ENCODE data around the gene FGF11. TPM values are rescaled to one million over a fixed set of nuclear protein-coding genes. Genes with fewer than 3 reads are reported as not detected.
A peak's percentile ranks its signal among the peaks of the same experiment; 100 is the strongest.

The FGF11 gene
- total and polyA plus RNA-seq, 5 experiments from 2014 or later = 0.10 to 3.0 (median 0.32) TPM

- H3K4me3 Mint-ChIP-seq = peak overlapping the region; percentile 92 to 98 (median 96)
- H3K36me3 Mint-ChIP-seq = no peaks in the 10 kb centered on the region
- H3K9me3 Mint-ChIP-seq = no peaks in the 10 kb centered on the region
- peak overlapping the region; percentile 89 to 99 (median 98) for H3K27ac Mint-ChIP-seq
- no peak for DNase-seq
- H3K27me3 Mint-ChIP-seq = peaks cover 0 to 2% (median 0%) of the 10 kb centered on the region in 5 donors
- peak; percentile 17 to 38 for ATAC-seq
- H3K4me1 Mint-ChIP-seq = peaks cover 13 to 32% (median 25%) of the 10 kb centered on the region in 4 donors
- POLR2A ChIA-PET = interaction anchor here (0.6 to 3.6 kb wide), 19 partner anchors 9 to 283 kb away, joined by 3 to 50 read pairs (median 5); partner anchors contain the start of genes ACAP1, MPDU1, NEURL4 and PLSCR3
Observed at GRCh38 chr17:7403727-7403976, 35.7 kb upstream of the FGF11 start.

GRCh38 chr17:7403977-7404736 is 35.2 kb upstream of the FGF11 start, which contains the start of gene TMEM256:
TSS of gene TMEM256 (minus strand) at chr17:7404097. CDS start at chr17:7404084, 13 bp downstream.
- Mint-ChIP-seq H3K27ac (peak within 1 kb of the TSS; percentile 89 to 99 (median 98)), H3K27me3 (peaks cover 0 to 4% (median 0%) of the 10 kb centered on the region in 5 donors), H3K36me3 (no peaks in the 10 kb centered on the region), H3K4me3 (peak within 1 kb of the TSS; percentile 92 to 98 (median 96)), H3K9me3 (no peaks in the 10 kb centered on the region), H3K4me1 (peaks cover 15 to 35% (median 28%) of the 10 kb centered on the region in 4 donors)
- POLR2A ChIA-PET = interaction anchor here (0.6 to 3.6 kb wide), 22 partner anchors 10 to 283 kb away, joined by 3 to 50 read pairs (median 4); partner anchors contain the start of genes ACAP1, MPDU1, NEURL4 and PLSCR3
- ATAC-seq = peak; percentile 87 to 91
- DNase-seq = peak; percentile 89 to 97 (median 93)

GRCh38 chr17:7404737-7405349 is 34.5 kb upstream of the FGF11 start:
- peak in 5 of 10 donors; percentile 58 to 86 (median 77) for DNase-seq
- peaks cover 0 to 4% (median 0%) of the 10 kb centered on the region in 5 donors for H3K27me3 Mint-ChIP-seq

GRCh38 chr17:7405350-7406234 is 33.7 kb upstream of the FGF11 start:
- Mint-ChIP-seq H3K9me3 (no peaks in the 10 kb centered on the region), H3K27ac (peak overlapping the region; percentile 48 to 95 (median 88)), H3K36me3 (no peaks in the 10 kb centered on the region), H3K4me3 (peak overlapping the region; percentile 75 to 96 (median 86)), H3K27me3 (peaks cover 0 to 4% (median 0%) of the 10 kb centered on the region in 5 donors), H3K4me1 (peaks cover 22 to 36% (median 31%) of the 10 kb centered on the region in 4 donors)
- POLR2A ChIA-PET = interaction anchor here (1.0 to 3.5 kb wide), 4 partner anchors 11 to 79 kb away, joined by 3 to 40 read pairs (median 20); partner anchors contain the start of genes PLSCR3, POLR2A and TMEM102
- ATAC-seq (no peak), DNase-seq (no peak)

More at GRCh38 chr17:7404737-7405349, 34.5 kb upstream of the FGF11 start:
- Mint-ChIP-seq H3K4me3 (peak overlapping the region; percentile 92 to 98 (median 96)), H3K27ac (peak overlapping the region; percentile 89 to 99 (median 98)), H3K4me1 (peaks cover 21 to 36% (median 31%) of the 10 kb centered on the region in 4 donors), H3K9me3 (no peaks in the 10 kb centered on the region), H3K36me3 (no peaks in the 10 kb centered on the region)
- peak; percentile 48 to 56 for ATAC-seq
- POLR2A ChIA-PET = interaction anchor here (0.7 to 3.6 kb wide), 17 partner anchors 11 to 282 kb away, joined by 3 to 50 read pairs (median 6); partner anchors contain the start of genes ACAP1, MPDU1, NEURL4 and PLSCR3

GRCh38 chr17:7406235-7406825 is 33.0 kb upstream of the FGF11 start:
- peaks cover 22 to 36% (median 31%) of the 10 kb centered on the region in 4 donors for H3K4me1 Mint-ChIP-seq
- H3K27me3 Mint-ChIP-seq = peaks cover 0 to 4% (median 0%) of the 10 kb centered on the region in 5 donors
- no peaks in the 10 kb centered on the region for H3K36me3 Mint-ChIP-seq
- H3K9me3 Mint-ChIP-seq = no peaks in the 10 kb centered on the region
- H3K4me3 Mint-ChIP-seq = peak overlapping the region; percentile 62 to 92 (median 80)
- H3K27ac Mint-ChIP-seq = peak overlapping the region in 7 of 10 donors; percentile 49 to 95 (median 84)
- ATAC-seq (no peak), DNase-seq (peak in 1 of 10 donors; percentile 25)
- POLR2A ChIA-PET = interaction anchor here (0.7 to 3.4 kb wide), 5 partner anchors 9 to 73 kb away, joined by 3 to 23 read pairs (median 8); partner anchors contain the start of genes PLSCR3, TMEM102 and ZBTB4

GRCh38 chr17:7407082-7407481 is 32.2 kb upstream of the FGF11 start:
- ATAC-seq (no peak), DNase-seq (no peak)
- POLR2A ChIA-PET = interaction anchor here (1.3 to 3.4 kb wide), 4 partner anchors 10 to 29 kb away, joined by 3 to 23 read pairs (median 8); partner anchors contain the start of genes PLSCR3 and TMEM102
- Mint-ChIP-seq H3K36me3 (no peaks in the 10 kb centered on the region), H3K9me3 (no peaks in the 10 kb centered on the region), H3K27me3 (peaks cover 0 to 4% (median 0%) of the 10 kb centered on the region in 5 donors), H3K27ac (peak overlapping the region in 4 of 10 donors; percentile 47 to 77 (median 64)), H3K4me3 (peak overlapping the region in 9 of 10 donors; percentile 24 to 92 (median 32)), H3K4me1 (peaks cover 21 to 36% (median 28%) of the 10 kb centered on the region in 4 donors)

GRCh38 chr17:7407485-7408251 is 31.6 kb upstream of the FGF11 start, which contains the start of gene NLGN2:
TSS of gene NLGN2 (plus strand) at chr17:7407845. CDS start at chr17:7408256, 411 bp downstream.
- H3K36me3 Mint-ChIP-seq = no peaks in the 10 kb centered on the region
- peaks cover 21 to 36% (median 28%) of the 10 kb centered on the region in 4 donors for H3K4me1 Mint-ChIP-seq
- no peaks in the 10 kb centered on the region for H3K9me3 Mint-ChIP-seq
- H3K27me3 Mint-ChIP-seq = peaks cover 0 to 4% (median 0%) of the 10 kb centered on the region in 5 donors
- DNase-seq (no peak), ATAC-seq (no peak)
- peak within 1 kb of the TSS; percentile 48 to 92 (median 60) for H3K4me3 Mint-ChIP-seq
- H3K27ac Mint-ChIP-seq = peak within 1 kb of the TSS in 6 of 10 donors; percentile 36 to 80 (median 73)
- POLR2A ChIA-PET = interaction anchor here (1.0 to 3.4 kb wide), 8 partner anchors 10 to 279 kb away, joined by 3 to 23 read pairs (median 7); partner anchors contain the start of genes PLSCR3, POLR2A, TMEM102 and TP53

GRCh38 chr17:7408252-7408727 is 31.0 kb upstream of the FGF11 start:
- Mint-ChIP-seq H3K27ac (peak overlapping the region in 3 of 10 donors; percentile 15 to 73 (median 60)), H3K4me3 (peak overlapping the region in 8 of 10 donors; percentile 18 to 64 (median 50)), H3K27me3 (peaks cover 0 to 4% (median 0%) of the 10 kb centered on the region in 5 donors), H3K36me3 (no peaks in the 10 kb centered on the region), H3K4me1 (peaks cover 17 to 31% (median 22%) of the 10 kb centered on the region in 4 donors), H3K9me3 (no peaks in the 10 kb centered on the region)
- DNase-seq (peak in 9 of 10 donors; percentile 31 to 75 (median 43)), ATAC-seq (peak; percentile 20 to 29)
- POLR2A ChIA-PET = interaction anchor here (0.6 to 3.4 kb wide), 9 partner anchors 13 to 279 kb away, joined by 3 to 23 read pairs (median 5); partner anchors contain the start of genes PLSCR3, POLR2A, TMEM102 and TP53

- ATAC-seq (no peak), DNase-seq (no peak)
- Mint-ChIP-seq H3K4me1 (peaks cover 16 to 29% (median 22%) of the 10 kb centered on the region in 4 donors), H3K9me3 (no peaks in the 10 kb centered on the region), H3K27me3 (peaks cover 0 to 4% (median 0%) of the 10 kb centered on the region in 5 donors), H3K27ac (peak overlapping the region in 4 of 10 donors; percentile 20 to 67 (median 30)), H3K36me3 (no peaks in the 10 kb centered on the region), H3K4me3 (peak overlapping the region in 9 of 10 donors; percentile 16 to 81 (median 54))
- POLR2A ChIA-PET = interaction anchor here (0.6 to 3.4 kb wide), 8 partner anchors 13 to 278 kb away, joined by 3 to 23 read pairs (median 4); partner anchors contain the start of genes POLR2A, TMEM102 and TP53
Observed at GRCh38 chr17:7408863-7409262, 30.4 kb upstream of the FGF11 start.

- Mint-ChIP-seq H3K4me3 (peak overlapping the region in 4 of 10 donors; percentile 4 to 52 (median 30)), H3K27ac (peak overlapping the region in 4 of 10 donors; percentile 16 to 53 (median 42))
Observed at GRCh38 chr17:7409716-7410115, 29.6 kb upstream of the FGF11 start.

More at GRCh38 chr17:7409716-7410115, 29.6 kb upstream of the FGF11 start:
- no peaks in the 10 kb centered on the region for H3K9me3 Mint-ChIP-seq
- ATAC-seq (no peak), DNase-seq (no peak)
- peaks cover 12 to 29% (median 22%) of the 10 kb centered on the region in 4 donors for H3K4me1 Mint-ChIP-seq
- POLR2A ChIA-PET = interaction anchor here (2.3 to 3.4 kb wide), 2 partner anchors 26 to 54 kb away, joined by 7 to 23 read pairs; partner anchors contain the start of gene TMEM102
- peaks cover 0 to 4% (median 0%) of the 10 kb centered on the region in 5 donors for H3K27me3 Mint-ChIP-seq
- H3K36me3 Mint-ChIP-seq = no peaks in the 10 kb centered on the region

Data from naive thymus-derived CD8-positive, alpha-beta T cell (primary cell).